Stimulated activated effector memory CD8-positive, alpha-beta T cell treated with anti-CD3 and anti-CD28 coated beads, Interleukin-12 subunit alpha, Interleukin-12 subunit beta, amount 100 ng/mL, for 72 hours (primary cell): ENCODE measurements around the gene SEMA3C.

Experiments used
- ATAC-seq: fragments of 150-1000 bp; cut with Tn5 transposase; 2 replicates; pipeline ENCODE4 v1.10.0; 2021
- DNase-seq, 2 donors: peaks; one replicate each; pipeline ENCODE4 v3.0.0; 2021 to 2022; ENCODE audit warnings: low spot score in 2 of 2
- H3K27ac Mint-ChIP-seq: one replicate; pipeline ENCODE4 v1.8.0; 2022; ENCODE audit warnings: mild to moderate bottlenecking, mixed read lengths
- H3K36me3 Mint-ChIP-seq: one replicate; pipeline ENCODE4 v1.8.0; 2022; ENCODE audit warnings: mild to moderate bottlenecking, mixed read lengths
- H3K4me1 Mint-ChIP-seq: one replicate; pipeline ENCODE4 v1.8.0; 2022; ENCODE audit warnings: mixed read lengths
- H3K4me3 Mint-ChIP-seq: one replicate; pipeline ENCODE4 v1.8.0; 2022; ENCODE audit warnings: mild to moderate bottlenecking, mixed read lengths
- H3K9me3 Mint-ChIP-seq: one replicate; pipeline ENCODE4 v1.8.0; 2022; ENCODE audit warnings: mixed read lengths

Gene SEMA3C

DNA sequence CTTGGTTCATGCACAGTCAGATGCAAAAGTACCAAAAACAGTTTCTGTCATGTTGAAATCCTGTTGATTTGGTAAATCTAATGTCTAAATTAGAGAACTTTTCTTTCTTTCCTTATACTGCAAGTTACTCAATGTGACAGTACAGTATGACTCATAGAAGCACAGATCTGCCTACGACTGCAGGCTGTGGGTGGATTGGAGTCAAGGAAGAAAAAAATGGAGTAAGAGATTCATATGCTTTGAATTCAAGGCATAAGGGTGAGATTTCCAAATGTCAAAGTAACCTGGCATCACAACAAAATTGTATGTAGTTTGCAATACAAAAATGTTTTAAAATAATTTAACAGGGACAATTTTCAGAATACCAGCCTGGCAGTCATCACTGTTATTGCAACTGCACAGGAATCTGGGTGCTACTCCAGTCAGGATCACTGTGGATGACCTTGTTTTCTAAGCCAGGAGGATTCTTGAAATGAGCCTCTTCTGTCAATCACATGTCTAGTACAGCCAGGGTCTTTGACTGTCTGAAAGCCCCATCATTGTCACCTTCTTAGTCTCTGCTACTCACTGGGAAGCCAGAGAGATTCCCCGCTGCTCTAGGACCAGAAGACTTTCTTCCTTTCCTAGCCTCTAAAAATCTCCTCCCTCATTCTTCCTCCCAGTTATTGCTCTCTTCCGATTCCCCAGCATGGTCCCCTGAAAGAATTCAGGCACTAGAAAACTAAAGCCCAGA, 196.8 kb downstream of the SEMA3C start:
- H3K4me3 Mint-ChIP-seq, result no peak overlapping the region
- peaks cover 6% of the 10 kb centered on the region for H3K9me3 Mint-ChIP-seq
- H3K4me1 Mint-ChIP-seq, result no peaks in the 10 kb centered on the region
- DNase-seq (no peak), ATAC-seq (no peak)
- no peak overlapping the region for H3K27ac Mint-ChIP-seq
- no peaks in the 10 kb centered on the region for H3K36me3 Mint-ChIP-seq

DNA sequence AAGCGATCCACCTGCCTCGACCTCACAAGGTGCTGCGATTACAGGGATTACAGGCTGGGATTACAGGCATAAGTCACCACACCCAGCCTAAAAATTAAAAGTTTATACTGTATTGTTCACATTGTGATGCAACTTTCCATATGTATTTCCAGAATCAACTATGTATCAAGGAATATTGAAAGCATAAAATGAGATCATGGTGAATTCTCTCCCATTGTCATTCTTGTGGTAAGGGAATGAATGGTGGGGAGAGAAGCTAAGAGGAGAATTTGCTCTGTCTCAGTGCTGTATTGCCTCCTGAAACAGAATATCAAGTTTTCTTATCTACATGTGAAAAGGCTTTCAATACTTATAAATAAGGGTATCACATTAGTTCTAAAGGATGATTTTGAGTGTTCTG, 198.7 kb downstream of the SEMA3C start:
- DNase-seq, result no peak
- H3K4me1 Mint-ChIP-seq, result no peaks in the 10 kb centered on the region
- no peak for ATAC-seq
- no peak overlapping the region for H3K4me3 Mint-ChIP-seq
- no peaks in the 10 kb centered on the region for H3K36me3 Mint-ChIP-seq
- peaks cover 6% of the 10 kb centered on the region for H3K9me3 Mint-ChIP-seq
- no peak overlapping the region for H3K27ac Mint-ChIP-seq

DNA sequence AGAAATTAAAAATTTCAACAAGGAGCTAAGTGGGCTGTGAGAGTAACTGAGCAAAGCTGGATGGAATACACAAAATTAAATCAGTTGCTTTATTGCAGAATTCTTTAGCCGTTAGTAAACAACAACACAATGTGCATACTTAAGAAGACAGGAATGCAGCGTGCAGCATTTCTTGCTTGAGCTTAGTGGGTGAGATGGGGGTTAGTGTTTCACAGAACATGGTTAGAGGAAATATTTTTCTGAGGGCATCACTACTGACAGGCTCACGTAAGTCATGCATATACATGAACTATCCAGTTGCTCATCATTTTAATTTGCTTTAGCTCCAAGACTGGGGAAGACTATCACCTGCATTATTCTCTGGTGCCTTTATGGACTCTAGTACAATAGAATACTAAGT, 199.6 kb downstream of the SEMA3C start:
- Mint-ChIP-seq H3K4me3 (no peak overlapping the region), H3K36me3 (no peaks in the 10 kb centered on the region), H3K27ac (no peak overlapping the region), H3K9me3 (peaks cover 6% of the 10 kb centered on the region), H3K4me1 (no peaks in the 10 kb centered on the region)
- no peak for ATAC-seq
- no peak for DNase-seq

DNA sequence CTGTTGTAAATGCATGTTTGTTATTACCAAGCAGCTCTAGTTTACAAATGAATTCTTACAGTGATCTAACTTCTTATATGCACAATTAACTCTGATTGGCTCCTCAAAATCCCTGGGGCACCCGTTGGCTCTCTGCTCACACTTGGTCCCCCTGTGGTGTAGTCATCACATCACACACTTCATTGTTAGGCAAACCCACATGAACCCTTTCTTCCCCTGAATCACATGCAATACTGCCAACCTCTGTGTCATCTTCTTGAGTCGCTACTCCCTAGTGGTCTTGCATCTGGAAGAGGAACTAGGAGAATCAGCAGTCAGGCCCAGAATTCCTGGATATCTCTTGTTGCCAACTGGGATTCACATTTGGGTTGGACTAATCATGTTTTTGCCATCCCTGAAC, 207.3 kb downstream of the SEMA3C start:
- H3K4me1 Mint-ChIP-seq, result no peaks in the 10 kb centered on the region
- DNase-seq, result no peak
- ATAC-seq, result no peak
- no peak overlapping the region for H3K4me3 Mint-ChIP-seq
- peaks cover 12% of the 10 kb centered on the region for H3K9me3 Mint-ChIP-seq
- H3K36me3 Mint-ChIP-seq, result no peaks in the 10 kb centered on the region
- H3K27ac Mint-ChIP-seq, result no peak overlapping the region

DNA sequence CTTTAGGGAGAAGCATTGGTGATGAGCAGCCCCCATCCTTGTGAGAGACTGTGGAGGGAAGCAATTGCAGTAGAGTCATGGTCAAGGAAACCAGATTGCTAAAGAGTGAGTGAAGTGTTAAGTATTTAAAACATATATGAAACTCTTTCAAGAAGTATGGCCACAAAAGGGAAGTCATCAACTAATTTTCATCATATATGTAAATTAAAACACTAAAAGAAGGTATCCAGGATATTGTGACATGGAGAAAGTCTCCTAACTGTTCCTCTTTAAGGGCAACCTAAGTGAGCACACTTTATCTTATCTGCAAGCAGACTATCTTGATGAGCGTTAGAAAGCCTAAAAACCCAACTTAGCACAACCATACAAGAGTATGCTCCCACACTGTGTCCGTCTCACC, 210.7 kb downstream of the SEMA3C start:
- Mint-ChIP-seq H3K36me3 (no peaks in the 10 kb centered on the region), H3K4me3 (no peak overlapping the region), H3K9me3 (peaks cover 18% of the 10 kb centered on the region), H3K27ac (no peak overlapping the region), H3K4me1 (no peaks in the 10 kb centered on the region)
- ATAC-seq (no peak), DNase-seq (no peak)

DNA sequence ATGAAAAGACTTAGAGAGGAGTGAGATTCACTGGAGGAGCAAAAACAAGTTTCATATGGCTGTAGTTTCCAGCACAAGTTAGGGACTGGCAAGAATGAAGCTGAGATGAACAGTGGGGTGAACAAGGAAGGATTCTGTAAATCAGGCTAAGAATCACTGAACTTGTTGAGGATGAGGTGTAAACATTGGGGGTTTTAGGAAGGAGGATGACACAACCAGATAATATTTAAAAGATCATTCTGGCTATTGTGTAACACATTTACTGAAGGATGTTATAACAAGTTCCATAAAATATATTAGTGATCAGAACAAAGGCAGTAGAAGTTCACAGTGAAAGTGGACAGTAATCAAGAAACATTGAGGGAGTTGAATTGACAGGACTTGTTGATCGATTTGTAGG, 211.5 kb downstream of the SEMA3C start:
- Mint-ChIP-seq H3K27ac (no peak overlapping the region), H3K36me3 (no peaks in the 10 kb centered on the region), H3K9me3 (peaks cover 22% of the 10 kb centered on the region), H3K4me1 (no peaks in the 10 kb centered on the region), H3K4me3 (no peak overlapping the region)
- ATAC-seq (no peak), DNase-seq (no peak)

DNA sequence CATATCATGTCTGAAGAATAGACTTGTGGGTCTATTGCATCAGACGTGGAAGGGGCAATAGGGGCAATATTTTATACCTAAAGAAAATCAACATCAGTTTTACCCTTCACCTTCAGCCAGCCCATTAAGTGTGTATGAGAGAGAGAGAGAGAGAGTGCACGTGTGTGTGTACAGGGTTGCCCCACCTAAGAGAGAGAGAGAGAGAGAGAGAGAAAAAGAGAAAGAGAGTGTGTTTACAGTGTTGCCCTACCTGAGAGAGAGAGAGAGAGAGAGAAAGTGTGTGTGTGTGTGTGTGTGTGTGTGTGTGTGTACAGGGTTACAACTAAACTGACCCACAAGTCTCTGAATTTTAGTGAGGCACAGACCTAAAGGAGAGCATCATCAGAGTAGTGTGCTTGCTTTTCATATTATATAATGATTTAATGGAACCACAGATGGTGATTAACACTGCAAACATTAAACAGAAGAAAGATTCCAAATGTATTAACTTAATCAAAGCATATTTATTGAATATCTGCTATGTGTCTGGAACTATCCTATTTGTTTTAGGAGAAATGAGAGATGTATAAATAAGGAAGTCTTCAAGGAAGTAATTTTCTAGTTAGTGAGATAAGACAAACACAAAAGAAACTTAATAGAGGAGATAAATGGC, 213.6 kb downstream of the SEMA3C start:
- H3K36me3 Mint-ChIP-seq, result no peaks in the 10 kb centered on the region
- H3K9me3 Mint-ChIP-seq, result peaks cover 25% of the 10 kb centered on the region
- ATAC-seq (no peak), DNase-seq (no peak)
- H3K4me3 Mint-ChIP-seq, result no peak overlapping the region
- H3K27ac Mint-ChIP-seq, result no peak overlapping the region
- H3K4me1 Mint-ChIP-seq, result no peaks in the 10 kb centered on the region

DNA sequence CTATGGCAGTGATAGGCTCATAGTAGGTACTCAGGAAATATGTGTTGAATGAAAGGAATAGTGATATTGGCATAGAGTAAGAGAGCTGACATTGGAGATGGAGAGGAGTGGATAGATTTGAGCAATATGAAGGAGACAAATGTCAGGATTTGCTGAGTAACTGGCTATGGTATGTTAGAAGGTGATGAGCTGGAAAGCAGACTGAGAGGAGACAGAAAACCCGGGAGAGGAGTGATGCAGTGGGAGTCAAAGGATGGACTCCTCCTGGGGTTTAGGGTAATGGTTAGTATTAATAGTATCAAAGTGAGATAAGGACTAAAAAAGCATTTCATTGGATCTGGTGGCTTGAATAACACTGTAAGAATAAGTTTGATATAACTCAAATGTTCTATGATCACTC, 215.6 kb downstream of the SEMA3C start:
- Mint-ChIP-seq H3K27ac (no peak overlapping the region), H3K4me1 (no peaks in the 10 kb centered on the region), H3K36me3 (no peaks in the 10 kb centered on the region), H3K4me3 (no peak overlapping the region), H3K9me3 (peaks cover 22% of the 10 kb centered on the region)
- DNase-seq, result no peak
- no peak for ATAC-seq

DNA sequence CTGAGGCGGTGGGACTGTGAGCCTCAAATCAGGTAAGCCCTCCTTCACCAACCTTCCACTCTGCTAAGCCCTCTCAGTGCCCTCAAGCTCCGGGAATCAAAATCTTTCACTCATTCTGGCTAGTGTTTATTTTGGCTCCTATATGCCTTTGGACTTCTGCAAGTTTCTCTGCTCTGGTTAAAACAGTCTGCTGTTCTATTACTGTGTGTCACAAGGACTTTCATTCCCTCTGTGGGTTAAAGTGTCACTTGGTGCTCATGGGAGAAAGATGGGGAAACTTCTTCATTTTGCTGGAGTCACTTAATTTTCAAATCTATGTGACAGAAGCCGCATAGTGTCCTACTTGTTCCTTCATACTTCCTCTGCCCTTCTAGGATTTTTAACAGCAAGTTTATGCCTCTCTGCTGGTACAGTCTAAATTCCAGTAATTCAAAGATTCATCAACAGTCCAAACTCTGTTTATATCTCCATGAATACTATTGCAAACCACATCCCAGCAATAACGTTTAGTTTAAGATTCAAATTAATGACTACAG, 219.1 kb downstream of the SEMA3C start:
- DNase-seq (no peak), ATAC-seq (no peak)
- H3K4me1 Mint-ChIP-seq, result no peaks in the 10 kb centered on the region
- peaks cover 9% of the 10 kb centered on the region for H3K9me3 Mint-ChIP-seq
- H3K4me3 Mint-ChIP-seq, result no peak overlapping the region
- no peaks in the 10 kb centered on the region for H3K36me3 Mint-ChIP-seq
- no peak overlapping the region for H3K27ac Mint-ChIP-seq

DNA sequence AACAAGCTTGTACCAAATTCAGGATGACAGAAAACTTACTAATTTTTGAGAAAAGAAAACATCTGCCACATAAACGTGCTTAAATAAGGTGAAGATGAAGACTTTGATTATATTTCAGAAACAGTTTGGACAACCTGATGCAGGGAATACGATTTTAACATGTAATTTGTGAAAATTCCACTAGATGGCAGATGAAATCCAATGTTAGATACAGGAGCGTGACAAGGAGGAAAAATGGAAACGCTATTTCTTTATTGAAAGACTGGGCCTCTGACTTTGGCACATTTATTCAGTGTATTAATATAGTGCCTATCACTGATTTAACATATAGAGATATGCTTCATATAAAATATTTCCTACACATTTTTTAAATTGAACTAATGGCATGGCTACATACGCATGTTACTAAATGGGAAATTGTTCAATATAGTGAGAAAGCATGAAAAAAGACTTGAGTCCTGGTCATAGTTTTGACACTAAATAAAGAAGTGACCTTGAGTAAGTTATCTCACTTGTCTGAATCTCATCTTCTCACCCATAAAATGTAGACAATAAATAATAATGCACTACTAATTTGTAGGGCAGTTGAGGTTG, 219.7 kb downstream of the SEMA3C start:
- DNase-seq (no peak), ATAC-seq (no peak)
- no peak overlapping the region for H3K27ac Mint-ChIP-seq
- no peak overlapping the region for H3K4me3 Mint-ChIP-seq
- no peaks in the 10 kb centered on the region for H3K36me3 Mint-ChIP-seq
- H3K9me3 Mint-ChIP-seq, result peaks cover 9% of the 10 kb centered on the region
- H3K4me1 Mint-ChIP-seq, result no peaks in the 10 kb centered on the region
